LNCAP (cell line): ENCODE measurements around the gene LYPD3.

ENCODE experiments used
- TF ChIP-seq, protein P1 (sequence below): fragments of 450-650 bp; IDR thresholded peaks from 2 replicates; pipeline ENCODE4 v1.5.1; 2017; ENCODE audit warnings: mild to moderate bottlenecking

The LYPD3 gene

GRCh38 chr19:43425567-43426392, 39.6 kb downstream of the LYPD3 start:
- TF ChIP-seq, protein P1, sequence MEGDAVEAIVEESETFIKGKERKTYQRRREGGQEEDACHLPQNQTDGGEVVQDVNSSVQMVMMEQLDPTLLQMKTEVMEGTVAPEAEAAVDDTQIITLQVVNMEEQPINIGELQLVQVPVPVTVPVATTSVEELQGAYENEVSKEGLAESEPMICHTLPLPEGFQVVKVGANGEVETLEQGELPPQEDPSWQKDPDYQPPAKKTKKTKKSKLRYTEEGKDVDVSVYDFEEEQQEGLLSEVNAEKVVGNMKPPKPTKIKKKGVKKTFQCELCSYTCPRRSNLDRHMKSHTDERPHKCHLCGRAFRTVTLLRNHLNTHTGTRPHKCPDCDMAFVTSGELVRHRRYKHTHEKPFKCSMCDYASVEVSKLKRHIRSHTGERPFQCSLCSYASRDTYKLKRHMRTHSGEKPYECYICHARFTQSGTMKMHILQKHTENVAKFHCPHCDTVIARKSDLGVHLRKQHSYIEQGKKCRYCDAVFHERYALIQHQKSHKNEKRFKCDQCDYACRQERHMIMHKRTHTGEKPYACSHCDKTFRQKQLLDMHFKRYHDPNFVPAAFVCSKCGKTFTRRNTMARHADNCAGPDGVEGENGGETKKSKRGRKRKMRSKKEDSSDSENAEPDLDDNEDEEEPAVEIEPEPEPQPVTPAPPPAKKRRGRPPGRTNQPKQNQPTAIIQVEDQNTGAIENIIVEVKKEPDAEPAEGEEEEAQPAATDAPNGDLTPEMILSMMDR, result peak; percentile 47

DNA sequence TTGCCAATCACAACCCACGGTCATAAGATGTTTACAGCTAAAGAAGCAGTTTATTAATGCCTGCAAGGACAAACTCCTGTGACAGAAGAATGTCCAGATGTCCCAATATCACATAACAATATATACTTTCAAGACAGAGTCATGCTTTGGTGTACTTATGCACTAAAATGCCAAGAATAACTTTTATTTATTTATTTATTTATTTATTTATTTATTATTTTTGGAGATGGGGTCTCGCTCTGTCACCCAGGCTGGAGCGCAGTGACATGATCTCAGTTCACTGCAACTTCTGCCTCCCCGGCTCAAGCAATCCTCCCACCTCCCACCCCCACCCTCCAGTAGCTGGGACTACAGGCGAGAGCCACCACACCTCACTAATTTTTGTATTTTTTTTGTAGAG, 41.6 kb downstream of the LYPD3 start:
- TF ChIP-seq, protein P1, result no peak

- TF ChIP-seq, protein P1, result no peak
These were observed 42.7 kb downstream of the LYPD3 start for GRCh38 chr19:43422689-43423066.

- TF ChIP-seq, protein P1, result no peak
These were observed 43.3 kb downstream of the LYPD3 start for GRCh38 chr19:43422000-43422688.

DNA sequence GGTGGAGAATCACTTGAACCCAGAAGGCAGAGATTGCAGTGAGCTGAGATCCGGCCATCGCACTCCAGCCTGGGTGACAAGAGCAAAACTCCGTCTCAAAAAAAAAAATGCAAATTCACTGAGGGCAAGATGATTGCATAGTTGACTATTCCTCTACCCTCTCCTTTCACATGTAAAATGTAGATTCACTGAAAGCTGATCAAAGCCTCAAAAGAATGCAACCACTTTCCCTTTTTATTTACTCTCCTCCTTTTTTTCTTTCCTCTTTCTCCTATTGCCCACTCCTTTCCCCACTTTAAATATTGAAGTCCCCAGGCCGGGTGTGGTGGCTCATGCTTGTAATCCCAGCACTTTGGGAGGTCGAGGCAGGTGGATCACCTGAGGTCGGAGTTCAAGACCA, 44.5 kb downstream of the LYPD3 start:
- TF ChIP-seq, protein P1, result no peak

DNA sequence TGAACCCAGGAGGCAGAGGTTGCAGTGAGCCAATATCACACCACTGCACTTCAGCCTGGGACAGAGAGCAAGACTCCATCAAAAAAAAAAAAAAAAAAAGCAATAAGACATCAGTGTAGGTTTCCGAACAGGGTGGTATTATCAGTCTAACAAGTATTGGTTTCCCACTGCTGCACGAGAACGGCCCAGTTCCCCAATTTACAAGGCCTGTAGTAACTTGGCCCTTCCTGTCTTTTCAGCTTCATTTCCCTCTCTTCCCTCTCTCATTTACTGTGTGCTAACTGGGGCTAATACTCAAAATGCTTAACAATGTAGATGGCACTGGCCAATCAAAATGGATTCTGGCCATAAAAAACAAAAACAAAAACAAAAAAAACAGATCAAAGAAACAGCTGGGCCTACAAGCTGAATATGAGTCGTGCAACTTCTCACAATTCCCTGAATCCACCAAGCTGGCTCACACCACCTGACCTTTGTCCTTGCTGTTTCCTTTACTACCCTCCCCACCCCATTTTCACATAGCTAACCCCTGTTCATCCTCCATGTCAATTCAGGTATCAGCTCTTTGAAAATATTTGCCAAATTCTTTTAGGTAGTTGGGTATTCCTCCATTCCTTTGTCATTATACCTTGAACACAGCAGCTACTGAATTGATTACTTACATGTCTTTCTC, 48.3 kb downstream of the LYPD3 start:
- TF ChIP-seq, protein P1, result no peak

GRCh38 chr19:43414554-43414953, 50.9 kb downstream of the LYPD3 start, which contains the start of gene TEX101:
TSS of gene TEX101 (plus strand) at chr19:43414890. CDS start at chr19:43415920, 1,030 bp downstream.
- TF ChIP-seq, protein P1, result no peak
